Measurements from ENCODE around the gene SYNGR3. TPM values are rescaled to one million over a fixed set of nuclear protein-coding genes. Genes with fewer than 3 reads are reported as not detected.
A peak's percentile ranks its signal among the peaks of the same experiment; 100 is the strongest.
"Not testable (repeated sequence)": the region's sequence is repeated elsewhere in the genome, so short reads cannot be mapped to it uniquely, and the experiment has no call there.

Gene SYNGR3
- total RNA-seq, 2 experiments from 2014 or later = 6.4 to 17.6 TPM

- CTCF ChIA-PET = interaction anchor here (1.7 kb wide), 1 partner anchor 42 kb away, joined by 3 read pairs; the partner anchor contains the start of gene RPS2
- no peak for ATAC-seq
- Mint-ChIP-seq H3K27me3 (no peaks in the 10 kb centered on the region), H3K36me3 (peaks cover 7% of the 10 kb centered on the region), H3K27ac (no peak overlapping the region), H3K9me3 (ENCODE audit: low read depth) (no peaks in the 10 kb centered on the region), H3K4me3 (no peak overlapping the region), H3K4me1 (peaks cover 45% of the 10 kb centered on the region)
- no peak for DNase-seq
Measured at GRCh38 chr16:2006317-2006716, 16.5 kb downstream of the SYNGR3 start.

DNA sequence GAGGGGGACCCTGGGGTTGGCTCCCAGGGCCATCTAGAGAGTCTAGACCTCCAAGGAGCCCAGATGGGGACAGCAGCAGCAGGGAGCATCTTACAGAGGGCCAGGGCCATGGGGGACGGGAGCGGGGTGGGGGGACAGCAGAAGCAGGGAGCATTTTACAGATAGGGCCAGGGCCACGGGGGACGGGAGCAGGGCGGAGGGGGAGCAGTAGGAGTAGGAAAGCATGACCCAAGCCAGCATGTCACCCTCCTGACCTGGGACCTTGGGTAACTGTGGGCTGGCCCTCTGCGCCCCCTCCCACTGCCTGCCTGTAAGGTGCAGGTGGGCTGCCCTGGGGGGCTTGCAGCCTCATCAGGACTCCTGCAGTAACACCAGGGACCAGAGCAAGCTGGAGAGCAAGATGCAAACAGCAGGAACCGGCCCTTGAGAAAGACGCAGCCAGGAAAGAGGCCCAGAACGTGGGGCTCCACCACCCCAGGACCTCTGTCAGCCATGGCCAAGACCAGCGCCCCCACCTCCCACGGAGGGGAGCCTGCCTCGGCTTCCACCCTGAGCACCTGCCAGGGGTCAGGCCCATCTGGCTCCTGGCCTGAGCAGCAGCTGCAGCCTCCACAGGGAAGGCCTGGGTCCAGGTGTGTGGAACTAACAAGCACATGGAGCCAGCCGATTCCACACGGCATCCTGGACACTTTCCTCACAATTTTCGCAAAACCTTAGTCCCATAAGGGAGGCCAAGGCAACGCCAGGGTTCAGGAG lies 17.5 kb downstream of the SYNGR3 start:
- H3K4me3 Mint-ChIP-seq = peak overlapping the region; percentile 79
- no peaks in the 10 kb centered on the region for H3K27me3 Mint-ChIP-seq
- H3K36me3 Mint-ChIP-seq = peaks cover 5% of the 10 kb centered on the region
- H3K27ac Mint-ChIP-seq = peak overlapping the region; percentile 84
- H3K4me1 Mint-ChIP-seq = peaks cover 45% of the 10 kb centered on the region
- CTCF ChIA-PET = interaction anchor here (0.7 to 2.3 kb wide), 6 partner anchors 9 to 134 kb away, joined by 3 to 17 read pairs (median 4); no protein-coding TSS in a partner anchor
- H3K9me3 Mint-ChIP-seq (ENCODE audit: low read depth) = no peaks in the 10 kb centered on the region
- DNase-seq (no peak), ATAC-seq (no peak)

DNA sequence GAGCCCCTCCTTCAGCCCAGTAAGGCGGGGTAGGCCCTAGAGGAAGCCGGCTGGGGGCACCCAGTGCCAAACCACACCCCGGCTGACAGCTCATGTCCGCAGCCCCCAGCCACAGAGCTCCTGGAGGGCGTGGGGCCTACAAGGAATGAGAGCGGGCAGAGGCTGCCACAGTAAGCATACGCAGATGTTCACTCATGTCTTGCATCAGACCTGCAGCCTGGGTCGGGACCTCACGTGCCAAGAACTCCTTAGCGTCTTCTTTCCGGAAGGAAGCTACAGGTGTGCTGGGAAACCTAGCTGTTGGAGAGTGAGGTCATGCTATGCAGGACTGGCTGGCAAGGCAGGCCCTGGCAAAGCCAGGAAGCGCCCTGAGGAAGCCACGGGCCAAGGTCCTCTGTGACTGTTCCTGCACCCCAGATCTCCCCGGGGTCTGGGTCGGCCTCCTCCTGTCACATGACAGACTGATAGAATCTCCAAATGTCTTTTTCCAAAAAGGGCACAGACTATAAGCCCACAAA lies 18.3 kb downstream of the SYNGR3 start:
- Mint-ChIP-seq H3K4me1 (peaks cover 45% of the 10 kb centered on the region), H3K9me3 (ENCODE audit: low read depth) (no peaks in the 10 kb centered on the region), H3K27me3 (no peaks in the 10 kb centered on the region), H3K4me3 (peak overlapping the region; percentile 79), H3K36me3 (peaks cover 3% of the 10 kb centered on the region), H3K27ac (peak overlapping the region; percentile 84)
- CTCF ChIA-PET = interaction anchor here (0.7 to 2.3 kb wide), 7 partner anchors 9 to 133 kb away, joined by 3 to 17 read pairs (median 4); no protein-coding TSS in a partner anchor
- ATAC-seq = no peak
- DNase-seq = peak; percentile 57

GRCh38 chr16:2008631-2009163 lies 18.9 kb downstream of the SYNGR3 start:
- H3K9me3 Mint-ChIP-seq (ENCODE audit: low read depth) = no peaks in the 10 kb centered on the region
- peak overlapping the region; percentile 84 for H3K27ac Mint-ChIP-seq
- H3K4me1 Mint-ChIP-seq = peaks cover 45% of the 10 kb centered on the region
- H3K4me3 Mint-ChIP-seq = peak overlapping the region; percentile 79
- DNase-seq = peak; percentile 64
- CTCF ChIA-PET = interaction anchor here (1.0 to 2.3 kb wide), 6 partner anchors 11 to 243 kb away, joined by 3 to 17 read pairs (median 3); partner anchors contain the start of genes ECI1 and RPS2
- peak; percentile 5 for ATAC-seq
- peaks cover 3% of the 10 kb centered on the region for H3K36me3 Mint-ChIP-seq
- H3K27me3 Mint-ChIP-seq = no peaks in the 10 kb centered on the region

DNA sequence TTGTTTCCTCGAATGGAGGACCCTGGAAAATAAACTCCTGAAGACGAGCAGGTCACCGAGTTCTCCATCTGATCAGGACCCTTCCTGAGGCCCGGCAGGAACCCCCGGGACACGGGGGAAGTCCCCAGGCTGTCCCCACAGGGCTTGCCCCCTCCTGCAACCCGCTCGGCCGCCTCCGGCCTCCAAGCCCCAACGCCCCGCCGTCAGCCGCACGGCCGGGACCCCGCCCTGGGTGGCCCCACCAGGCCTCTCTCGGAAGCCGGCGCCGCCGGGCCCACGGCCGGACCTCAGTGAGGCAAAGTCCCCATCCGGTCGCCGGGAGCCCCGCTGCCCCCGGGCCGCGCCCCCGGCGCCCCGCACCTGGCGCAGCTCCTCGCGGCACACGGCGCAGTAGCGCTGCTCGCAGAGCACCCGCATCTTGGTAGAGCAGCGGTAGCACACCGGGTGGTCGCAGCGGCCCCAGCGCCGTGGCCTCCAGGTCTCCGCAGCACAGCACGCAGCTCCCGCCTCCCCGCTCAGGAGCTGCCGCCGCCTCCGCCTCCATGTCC lies 19.5 kb downstream of the SYNGR3 start:
- Mint-ChIP-seq H3K27me3 (no peaks in the 10 kb centered on the region), H3K27ac (peak overlapping the region; percentile 84), H3K36me3 (peaks cover 3% of the 10 kb centered on the region), H3K9me3 (ENCODE audit: low read depth) (no peaks in the 10 kb centered on the region), H3K4me3 (peak overlapping the region; percentile 79), H3K4me1 (peaks cover 40% of the 10 kb centered on the region)
- DNase-seq (no peak), ATAC-seq (peak; percentile 26)
- CTCF ChIA-PET = interaction anchor here (1.1 to 2.3 kb wide), 4 partner anchors 12 to 242 kb away, joined by 3 to 17 read pairs (median 4); partner anchors contain the start of genes ECI1 and RPS2

GRCh38 chr16:2009791-2010510 lies 20.2 kb downstream of the SYNGR3 start, which contains the start of gene ZNF598:
ZNF598 (minus strand) TSS chr16:2009821.
- CTCF ChIA-PET = interaction anchor here (1.1 to 3.1 kb wide), 2 partner anchors 45 to 131 kb away, joined by 3 to 14 read pairs; partner anchors contain the start of gene RPS2

DNA sequence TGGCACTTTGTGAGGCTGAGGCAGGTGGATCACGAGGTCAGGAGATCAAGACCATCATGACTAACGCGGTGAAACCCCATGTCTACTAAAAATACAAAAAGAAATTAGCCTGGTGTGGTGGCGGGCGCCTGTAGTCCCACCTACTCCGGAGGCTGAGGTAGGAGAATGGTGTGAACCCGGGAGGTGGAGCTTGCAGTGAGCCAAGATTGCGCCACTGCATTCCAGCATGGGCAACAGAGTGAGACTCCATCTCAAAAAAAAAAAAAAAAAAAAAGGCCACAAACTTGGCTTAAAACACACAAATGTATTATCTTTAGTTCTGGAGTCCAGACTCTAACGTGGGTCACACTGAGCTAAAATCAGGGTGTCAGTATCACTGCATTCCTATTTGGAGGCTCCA lies 22.0 kb downstream of the SYNGR3 start:
- H3K27ac Mint-ChIP-seq = not testable (repeated sequence)

More at GRCh38 chr16:2009791-2010510, 20.2 kb downstream of the SYNGR3 start, which contains the start of gene ZNF598:
- peak; percentile 84 for DNase-seq
- peaks cover 36% of the 10 kb centered on the region for H3K4me1 Mint-ChIP-seq
- ATAC-seq = peak; percentile 96
- peaks cover 3% of the 10 kb centered on the region for H3K36me3 Mint-ChIP-seq
- no peaks in the 10 kb centered on the region for H3K9me3 Mint-ChIP-seq (ENCODE audit: low read depth)
- peak within 1 kb of the TSS; percentile 85 for H3K4me3 Mint-ChIP-seq
- peak within 1 kb of the TSS; percentile 91 for H3K27ac Mint-ChIP-seq
- no peaks in the 10 kb centered on the region for H3K27me3 Mint-ChIP-seq

GRCh38 chr16:2013527-2013926 lies 23.8 kb downstream of the SYNGR3 start:
- DNase-seq = no peak
- CTCF ChIA-PET = interaction anchor here (1.2 to 2.2 kb wide), 2 partner anchors 9 to 10 kb away, joined by 6 read pairs; no protein-coding TSS in a partner anchor
- Mint-ChIP-seq H3K9me3 (ENCODE audit: low read depth) (no peaks in the 10 kb centered on the region), H3K27ac (no peak overlapping the region), H3K27me3 (peaks cover 3% of the 10 kb centered on the region), H3K4me3 (no peak overlapping the region), H3K4me1 (peaks cover 9% of the 10 kb centered on the region), H3K36me3 (no peaks in the 10 kb centered on the region)
- ATAC-seq = no peak

More for the DNA sequence above, 22.0 kb downstream of the SYNGR3 start:
- ATAC-seq; H3K9me3 Mint-ChIP-seq (ENCODE audit: low read depth); DNase-seq; H3K27me3 Mint-ChIP-seq; H3K36me3 Mint-ChIP-seq; H3K4me3 Mint-ChIP-seq: not testable (repeated sequence)
- peaks cover 27% of the 10 kb centered on the region for H3K4me1 Mint-ChIP-seq
- CTCF ChIA-PET = interaction anchor here (0.7 to 3.1 kb wide), 4 partner anchors 8 to 129 kb away, joined by 3 to 14 read pairs (median 6); no protein-coding TSS in a partner anchor

GRCh38 chr16:2015117-2015946 lies 25.6 kb downstream of the SYNGR3 start:
- H3K36me3 Mint-ChIP-seq = no peaks in the 10 kb centered on the region
- H3K4me3 Mint-ChIP-seq = no peak overlapping the region
- ATAC-seq (no peak), DNase-seq (no peak)
- no peaks in the 10 kb centered on the region for H3K9me3 Mint-ChIP-seq (ENCODE audit: low read depth)
- peaks cover 13% of the 10 kb centered on the region for H3K27me3 Mint-ChIP-seq
- peaks cover 2% of the 10 kb centered on the region for H3K4me1 Mint-ChIP-seq
- CTCF ChIA-PET = interaction anchor here (0.8 to 2.2 kb wide), 4 partner anchors 11 to 140 kb away, joined by 3 to 16 read pairs (median 5); partner anchors contain the start of gene TRAF7
- no peak overlapping the region for H3K27ac Mint-ChIP-seq

- H3K4me1 Mint-ChIP-seq = no peaks in the 10 kb centered on the region
- DNase-seq = no peak
- CTCF ChIA-PET = interaction anchor here (0.7 to 2.2 kb wide), 7 partner anchors 8 to 140 kb away, joined by 3 to 16 read pairs (median 5); partner anchors contain the start of genes NTHL1, TRAF7 and TSC2
- no peak for ATAC-seq
- H3K36me3 Mint-ChIP-seq = no peaks in the 10 kb centered on the region
- peaks cover 17% of the 10 kb centered on the region for H3K27me3 Mint-ChIP-seq
- no peaks in the 10 kb centered on the region for H3K9me3 Mint-ChIP-seq (ENCODE audit: low read depth)
- H3K4me3 Mint-ChIP-seq = no peak overlapping the region
- no peak overlapping the region for H3K27ac Mint-ChIP-seq
Measured at GRCh38 chr16:2015947-2016208, 26.1 kb downstream of the SYNGR3 start.

GRCh38 chr16:2016407-2016922 lies 26.7 kb downstream of the SYNGR3 start:
- Mint-ChIP-seq H3K4me1 (no peaks in the 10 kb centered on the region), H3K27me3 (peaks cover 22% of the 10 kb centered on the region)
- CTCF ChIA-PET = interaction anchor here (0.6 to 2.2 kb wide), 10 partner anchors 9 to 139 kb away, joined by 3 to 16 read pairs (median 5); partner anchors contain the start of genes NTHL1, TRAF7 and TSC2

More at GRCh38 chr16:2016407-2016922, 26.7 kb downstream of the SYNGR3 start:
- no peak for ATAC-seq
- Mint-ChIP-seq H3K9me3 (ENCODE audit: low read depth) (no peaks in the 10 kb centered on the region), H3K36me3 (no peaks in the 10 kb centered on the region), H3K27ac (no peak overlapping the region), H3K4me3 (no peak overlapping the region)
- DNase-seq = no peak

All from activated CD8-positive, alpha-beta memory T cell treated with anti-CD3 and anti-CD28 coated beads, Interleukin-2, amount 10 ng/mL, durations not matched to agents 7 days and 5 days (primary cell).